Skeletal muscle cell (primary cell): ENCODE results near the gene TMCO4.
A peak's percentile ranks its signal among the peaks of the same experiment; 100 is the strongest.

Experiments
- DNase-seq: peaks from one replicate; pipeline ENCODE4 v3.0.0-alpha.2; 2010; ENCODE audit warnings: low read depth
- H3K4me3 ChIP-seq: 2 replicates; pipeline ENCODE4 v1.5.1; 2011; ENCODE audit warnings: low read depth, mild to moderate bottlenecking, control low read depth, low read length, moderate library complexity

TMCO4 gene

GRCh38 chr1:19757641-19758040 is 42.1 kb downstream of the TMCO4 start:
- DNase-seq: no peak
- H3K4me3 ChIP-seq: no peak overlapping the region

GRCh38 chr1:19756480-19756879 is 43.2 kb downstream of the TMCO4 start:
- no peak for DNase-seq

GRCh38 chr1:19754482-19754881 is 45.2 kb downstream of the TMCO4 start:
- no peak overlapping the region for H3K4me3 ChIP-seq
- DNase-seq: no peak

More at GRCh38 chr1:19756480-19756879, 43.2 kb downstream of the TMCO4 start:
- no peak overlapping the region for H3K4me3 ChIP-seq

- DNase-seq: no peak
- no peak overlapping the region for H3K4me3 ChIP-seq
Measured at GRCh38 chr1:19752083-19752696, 47.5 kb downstream of the TMCO4 start.

- DNase-seq: no peak
- H3K4me3 ChIP-seq: no peak overlapping the region
Measured at GRCh38 chr1:19750882-19751276, 48.8 kb downstream of the TMCO4 start.

- no peak for DNase-seq
- H3K4me3 ChIP-seq: no peak overlapping the region
Measured at GRCh38 chr1:19750101-19750881, 49.4 kb downstream of the TMCO4 start.

- no peak for DNase-seq
- H3K4me3 ChIP-seq: no peak overlapping the region
Measured at GRCh38 chr1:19749685-19750084, 50.0 kb downstream of the TMCO4 start.

- no peak for DNase-seq
Measured at GRCh38 chr1:19747761-19748160, 52.0 kb downstream of the TMCO4 start.

GRCh38 chr1:19744886-19745285 is 54.8 kb downstream of the TMCO4 start:
- no peak for DNase-seq
- H3K4me3 ChIP-seq: no peak overlapping the region

More at GRCh38 chr1:19747761-19748160, 52.0 kb downstream of the TMCO4 start:
- H3K4me3 ChIP-seq: no peak overlapping the region

- DNase-seq: no peak
- no peak overlapping the region for H3K4me3 ChIP-seq
Measured at GRCh38 chr1:19744335-19744743, 55.4 kb downstream of the TMCO4 start.

GRCh38 chr1:19743793-19744192 is 55.9 kb downstream of the TMCO4 start:
- DNase-seq: no peak
- H3K4me3 ChIP-seq: no peak overlapping the region

- H3K4me3 ChIP-seq: no peak overlapping the region
- DNase-seq: no peak
Measured at GRCh38 chr1:19743180-19743579, 56.5 kb downstream of the TMCO4 start.

- no peak overlapping the region for H3K4me3 ChIP-seq
- no peak for DNase-seq
Measured at GRCh38 chr1:19739628-19740027, 60.1 kb downstream of the TMCO4 start.

GRCh38 chr1:19738669-19739068 is 61.0 kb downstream of the TMCO4 start:
- no peak for DNase-seq
- no peak overlapping the region for H3K4me3 ChIP-seq

GRCh38 chr1:19738076-19738475 is 61.6 kb downstream of the TMCO4 start:
- no peak for DNase-seq
- no peak overlapping the region for H3K4me3 ChIP-seq

GRCh38 chr1:19737104-19737825 is 62.5 kb downstream of the TMCO4 start:
- no peak for DNase-seq
- H3K4me3 ChIP-seq: no peak overlapping the region

- H3K4me3 ChIP-seq: no peak overlapping the region
- peak; percentile 97 for DNase-seq
Measured at GRCh38 chr1:19735440-19736127, 64.1 kb downstream of the TMCO4 start.

GRCh38 chr1:19734472-19734999 is 65.2 kb downstream of the TMCO4 start:
- no peak overlapping the region for H3K4me3 ChIP-seq
- DNase-seq: no peak

GRCh38 chr1:19734056-19734455 is 65.7 kb downstream of the TMCO4 start:
- H3K4me3 ChIP-seq: no peak overlapping the region
- DNase-seq: no peak

- no peak for DNase-seq
- no peak overlapping the region for H3K4me3 ChIP-seq
Measured at GRCh38 chr1:19733615-19734014, 66.1 kb downstream of the TMCO4 start.
